ENCODE results near the gene EMC8.

The EMC8 gene

DNA sequence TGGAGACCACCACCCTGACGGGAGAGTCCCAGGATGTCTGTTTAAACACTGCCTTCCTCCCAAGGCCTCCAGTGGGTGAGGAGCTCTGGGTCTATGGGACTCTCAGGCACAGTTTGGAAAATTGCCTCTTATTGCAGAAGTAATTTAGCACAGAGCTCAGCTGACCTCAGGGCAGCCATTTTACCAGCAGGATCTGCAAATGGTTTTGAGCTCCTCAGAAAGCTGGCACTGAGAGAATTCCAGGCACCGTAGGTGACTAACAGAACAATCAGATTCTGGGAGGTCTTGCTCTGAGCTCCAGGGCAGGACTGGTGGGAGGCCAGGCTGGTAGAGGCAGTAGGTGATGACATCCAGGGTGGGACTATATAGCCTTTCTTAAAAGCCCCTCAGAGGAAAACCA, 31.1 kb downstream of the EMC8 start:
- Histone ChIP-seq H3K79me2 (ENCODE audit: control insufficient read depth, insufficient read depth, low read length, unreplicated experiment) (no peaks in the 10 kb centered on the region), H3K4me3 (ENCODE audit: low read depth, low read length) (no peak overlapping the region), H3K27ac (ENCODE audit: low read depth, low read length) (peak overlapping the region; percentile 69; the same call in 1 of the 2 replicates), H3K36me3 (ENCODE audit: insufficient read depth, low read length) (no peaks in the 10 kb centered on the region), H3K4me1 (ENCODE audit: control insufficient read depth, insufficient read depth, low read length, unreplicated experiment) (peaks cover 15% of the 10 kb centered on the region), H2AFZ (ENCODE audit: low read length, unreplicated experiment) (no peak overlapping the region), H3K27me3 (ENCODE audit: insufficient read depth, low read length) (no peaks in the 10 kb centered on the region)

GRCh38 chr16:85767531-85767930, 31.8 kb downstream of the EMC8 start:
- Histone ChIP-seq H3K4me1 (ENCODE audit: control insufficient read depth, insufficient read depth, low read length, unreplicated experiment) (peaks cover 15% of the 10 kb centered on the region), H3K27ac (ENCODE audit: low read depth, low read length) (peak overlapping the region; percentile 69), H3K79me2 (ENCODE audit: control insufficient read depth, insufficient read depth, low read length, unreplicated experiment) (no peaks in the 10 kb centered on the region), H3K27me3 (ENCODE audit: insufficient read depth, low read length) (no peaks in the 10 kb centered on the region), H2AFZ (ENCODE audit: low read length, unreplicated experiment) (no peak overlapping the region), H3K36me3 (ENCODE audit: insufficient read depth, low read length) (no peaks in the 10 kb centered on the region), H3K4me3 (ENCODE audit: low read depth, low read length) (no peak overlapping the region)

DNA sequence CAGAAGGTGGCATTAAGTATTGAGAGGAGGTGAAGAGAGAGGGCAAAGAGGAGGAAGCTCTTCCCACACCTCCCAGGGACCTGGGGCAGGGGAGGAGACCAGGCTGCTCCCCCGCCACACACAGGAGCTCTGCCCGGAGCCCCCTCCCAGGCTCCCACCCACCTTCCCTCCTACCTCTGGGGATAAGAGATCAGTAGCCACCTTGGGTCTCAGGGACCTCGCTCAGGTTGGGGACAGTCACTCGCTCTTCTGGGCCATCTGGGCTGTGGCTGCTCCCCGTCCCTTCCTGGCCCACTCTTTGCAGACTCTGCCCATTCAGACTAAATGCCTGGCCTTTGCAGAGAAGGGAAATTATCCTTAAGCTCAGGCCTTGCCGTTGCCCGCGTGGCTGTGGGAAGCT, 33.6 kb downstream of the EMC8 start:
- no peaks in the 10 kb centered on the region for H3K36me3 ChIP-seq (ENCODE audit: insufficient read depth, low read length)
- H3K79me2 ChIP-seq (ENCODE audit: control insufficient read depth, insufficient read depth, low read length, unreplicated experiment), result no peaks in the 10 kb centered on the region
- no peaks in the 10 kb centered on the region for H3K27me3 ChIP-seq (ENCODE audit: insufficient read depth, low read length)
- no peak overlapping the region for H2AFZ ChIP-seq (ENCODE audit: low read length, unreplicated experiment)
- no peak overlapping the region for H3K4me3 ChIP-seq (ENCODE audit: low read depth, low read length)
- peaks cover 15% of the 10 kb centered on the region for H3K4me1 ChIP-seq (ENCODE audit: control insufficient read depth, insufficient read depth, low read length, unreplicated experiment)
- H3K27ac ChIP-seq (ENCODE audit: low read depth, low read length), result no peak overlapping the region

GRCh38 chr16:85765211-85765610, 34.1 kb downstream of the EMC8 start:
- Histone ChIP-seq H2AFZ (ENCODE audit: low read length, unreplicated experiment) (no peak overlapping the region), H3K4me3 (ENCODE audit: low read depth, low read length) (no peak overlapping the region), H3K27me3 (ENCODE audit: insufficient read depth, low read length) (no peaks in the 10 kb centered on the region), H3K36me3 (ENCODE audit: insufficient read depth, low read length) (no peaks in the 10 kb centered on the region), H3K27ac (ENCODE audit: low read depth, low read length) (no peak overlapping the region), H3K4me1 (ENCODE audit: control insufficient read depth, insufficient read depth, low read length, unreplicated experiment) (peaks cover 15% of the 10 kb centered on the region), H3K79me2 (ENCODE audit: control insufficient read depth, insufficient read depth, low read length, unreplicated experiment) (no peaks in the 10 kb centered on the region)

- H3K4me1 ChIP-seq (ENCODE audit: control insufficient read depth, insufficient read depth, low read length, unreplicated experiment), result peaks cover 15% of the 10 kb centered on the region
These were observed 35.7 kb downstream of the EMC8 start for GRCh38 chr16:85763616-85764015.

DNA sequence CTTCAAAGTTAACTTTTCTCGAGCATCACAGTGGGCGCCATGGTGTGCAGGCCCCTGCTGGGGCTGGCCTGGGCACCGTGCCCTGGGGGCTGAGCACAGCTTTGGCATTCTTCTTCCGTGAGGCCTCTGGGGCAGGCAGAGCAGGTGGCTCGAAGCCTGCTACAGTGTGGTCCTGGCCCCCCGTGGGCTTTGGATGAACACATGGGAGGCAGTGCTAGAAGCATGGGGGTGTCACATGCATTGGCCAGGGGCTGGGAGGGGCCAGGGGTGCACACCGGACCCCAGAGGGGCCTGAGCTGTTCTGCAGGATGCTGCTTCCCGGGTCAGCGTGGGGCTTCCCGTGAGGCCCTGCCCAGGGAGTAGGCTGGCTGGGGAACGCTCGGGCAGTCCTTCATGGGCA, 36.4 kb downstream of the EMC8 start:
- Histone ChIP-seq H3K4me3 (ENCODE audit: low read depth, low read length) (no peak overlapping the region), H2AFZ (ENCODE audit: low read length, unreplicated experiment) (no peak overlapping the region), H3K27me3 (ENCODE audit: insufficient read depth, low read length) (no peaks in the 10 kb centered on the region), H3K4me1 (ENCODE audit: control insufficient read depth, insufficient read depth, low read length, unreplicated experiment) (peaks cover 9% of the 10 kb centered on the region), H3K27ac (ENCODE audit: low read depth, low read length) (no peak overlapping the region), H3K79me2 (ENCODE audit: control insufficient read depth, insufficient read depth, low read length, unreplicated experiment) (no peaks in the 10 kb centered on the region), H3K36me3 (ENCODE audit: insufficient read depth, low read length) (no peaks in the 10 kb centered on the region)

More at GRCh38 chr16:85763616-85764015, 35.7 kb downstream of the EMC8 start:
- H2AFZ ChIP-seq (ENCODE audit: low read length, unreplicated experiment), result no peak overlapping the region
- H3K36me3 ChIP-seq (ENCODE audit: insufficient read depth, low read length), result no peaks in the 10 kb centered on the region
- no peaks in the 10 kb centered on the region for H3K79me2 ChIP-seq (ENCODE audit: control insufficient read depth, insufficient read depth, low read length, unreplicated experiment)
- no peak overlapping the region for H3K27ac ChIP-seq (ENCODE audit: low read depth, low read length)
- H3K4me3 ChIP-seq (ENCODE audit: low read depth, low read length), result no peak overlapping the region
- H3K27me3 ChIP-seq (ENCODE audit: insufficient read depth, low read length), result no peaks in the 10 kb centered on the region

- Histone ChIP-seq H3K79me2 (ENCODE audit: control insufficient read depth, insufficient read depth, low read length, unreplicated experiment) (no peaks in the 10 kb centered on the region), H2AFZ (ENCODE audit: low read length, unreplicated experiment) (no peak overlapping the region), H3K27me3 (ENCODE audit: insufficient read depth, low read length) (no peaks in the 10 kb centered on the region), H3K4me3 (ENCODE audit: low read depth, low read length) (no peak overlapping the region), H3K27ac (ENCODE audit: low read depth, low read length) (no peak overlapping the region), H3K36me3 (ENCODE audit: insufficient read depth, low read length) (no peaks in the 10 kb centered on the region), H3K4me1 (ENCODE audit: control insufficient read depth, insufficient read depth, low read length, unreplicated experiment) (peaks cover 3% of the 10 kb centered on the region)
These were observed 37.5 kb downstream of the EMC8 start for GRCh38 chr16:85761861-85762260.

GRCh38 chr16:85759631-85760419, 39.5 kb downstream of the EMC8 start:
- Histone ChIP-seq H3K27ac (ENCODE audit: low read depth, low read length) (no peak overlapping the region), H2AFZ (ENCODE audit: low read length, unreplicated experiment) (no peak overlapping the region), H3K4me3 (ENCODE audit: low read depth, low read length) (no peak overlapping the region), H3K79me2 (ENCODE audit: control insufficient read depth, insufficient read depth, low read length, unreplicated experiment) (no peaks in the 10 kb centered on the region), H3K4me1 (ENCODE audit: control insufficient read depth, insufficient read depth, low read length, unreplicated experiment) (peaks cover 12% of the 10 kb centered on the region), H3K27me3 (ENCODE audit: insufficient read depth, low read length) (no peaks in the 10 kb centered on the region), H3K36me3 (ENCODE audit: insufficient read depth, low read length) (no peaks in the 10 kb centered on the region)

GRCh38 chr16:85759136-85759535, 40.2 kb downstream of the EMC8 start:
- H3K4me1 ChIP-seq (ENCODE audit: control insufficient read depth, insufficient read depth, low read length, unreplicated experiment), result peaks cover 12% of the 10 kb centered on the region
- no peaks in the 10 kb centered on the region for H3K36me3 ChIP-seq (ENCODE audit: insufficient read depth, low read length)
- no peak overlapping the region for H2AFZ ChIP-seq (ENCODE audit: low read length, unreplicated experiment)
- H3K79me2 ChIP-seq (ENCODE audit: control insufficient read depth, insufficient read depth, low read length, unreplicated experiment), result no peaks in the 10 kb centered on the region
- H3K27ac ChIP-seq (ENCODE audit: low read depth, low read length), result no peak overlapping the region
- no peak overlapping the region for H3K4me3 ChIP-seq (ENCODE audit: low read depth, low read length)
- H3K27me3 ChIP-seq (ENCODE audit: insufficient read depth, low read length), result no peaks in the 10 kb centered on the region

GRCh38 chr16:85757341-85757822, 42.0 kb downstream of the EMC8 start:
- Histone ChIP-seq H3K27ac (ENCODE audit: low read depth, low read length) (no peak overlapping the region; the same call in 1 of the 2 replicates), H3K36me3 (ENCODE audit: insufficient read depth, low read length) (no peaks in the 10 kb centered on the region), H3K79me2 (ENCODE audit: control insufficient read depth, insufficient read depth, low read length, unreplicated experiment) (no peaks in the 10 kb centered on the region), H3K4me3 (ENCODE audit: low read depth, low read length) (no peak overlapping the region), H3K27me3 (ENCODE audit: insufficient read depth, low read length) (no peaks in the 10 kb centered on the region), H2AFZ (ENCODE audit: low read length, unreplicated experiment) (no peak overlapping the region), H3K4me1 (ENCODE audit: control insufficient read depth, insufficient read depth, low read length, unreplicated experiment) (peaks cover 20% of the 10 kb centered on the region)

Measured in ACC112 (cell line).